GM18499 (cell line): ENCODE data around the gene ARID3C.

Experiments
- ATAC-seq: cut with Tn5 transposase; IDR thresholded peaks from one replicate; pipeline ENCODE4 v1.9.1; 2021; ENCODE audit warnings: moderate number of reproducible peaks; ENCODE audit not compliant: insufficient read depth, unreplicated experiment

ARID3C gene

DNA sequence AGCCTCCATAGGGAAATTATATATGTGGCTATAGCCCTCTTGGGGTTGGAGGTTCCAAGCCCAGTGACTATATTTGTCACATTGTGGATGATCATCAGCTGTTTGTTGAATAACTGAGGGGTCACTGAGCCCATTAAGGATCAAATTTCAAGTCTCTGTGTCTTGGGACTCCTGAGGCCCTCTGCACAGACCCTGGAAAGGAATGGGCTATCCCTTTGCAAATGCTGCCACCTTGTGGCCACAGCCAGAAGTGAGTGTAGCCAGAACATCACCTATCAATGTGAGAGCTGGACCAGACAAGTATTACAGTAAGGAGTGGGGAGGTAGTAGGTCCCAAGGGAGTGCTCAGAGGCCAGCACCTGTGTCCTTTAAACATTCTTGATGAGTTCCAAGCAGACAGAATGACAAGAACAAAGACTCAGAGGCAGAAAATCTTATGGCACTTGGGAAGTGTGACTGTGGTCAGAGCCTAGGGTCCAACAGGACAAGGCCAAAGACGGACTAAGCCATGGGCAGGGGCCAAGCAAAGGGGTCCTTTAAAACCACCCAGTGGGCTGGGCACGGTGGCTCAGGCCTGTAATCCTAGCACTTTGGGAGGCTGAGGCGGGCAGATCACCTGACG lies 25.1 kb downstream of the ARID3C start:
- no peak for ATAC-seq

DNA sequence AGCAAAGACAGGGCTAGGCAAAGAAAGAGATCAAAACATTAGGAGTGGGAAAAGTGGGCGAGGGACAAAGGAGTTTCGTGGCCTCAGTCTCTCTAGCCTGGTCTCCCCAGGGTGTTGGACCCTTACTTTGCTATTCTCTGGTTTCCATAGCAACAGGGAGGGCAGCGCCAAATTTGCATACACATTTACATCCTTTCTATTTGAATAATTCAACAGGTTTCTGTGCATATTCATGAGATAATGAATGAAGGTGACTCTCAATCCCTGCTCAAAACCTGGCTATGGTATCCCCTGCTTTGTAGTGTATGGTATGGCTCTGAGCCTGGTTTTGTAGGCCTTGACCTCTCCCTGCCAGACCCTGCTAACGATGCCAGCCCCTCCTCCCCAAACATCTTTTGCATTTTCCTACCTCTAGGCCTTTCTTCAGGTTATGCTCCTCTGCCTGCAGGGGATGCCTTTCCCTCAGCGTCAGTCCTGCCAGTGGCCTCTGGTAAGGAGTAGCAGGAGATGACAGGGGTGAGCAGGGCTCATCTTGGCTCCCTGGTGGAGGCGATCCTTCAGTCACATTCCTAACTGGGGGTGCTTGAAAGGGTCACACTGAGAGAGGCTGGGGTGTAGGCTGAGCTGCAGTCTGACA lies 26.8 kb downstream of the ARID3C start:
- no peak for ATAC-seq

DNA sequence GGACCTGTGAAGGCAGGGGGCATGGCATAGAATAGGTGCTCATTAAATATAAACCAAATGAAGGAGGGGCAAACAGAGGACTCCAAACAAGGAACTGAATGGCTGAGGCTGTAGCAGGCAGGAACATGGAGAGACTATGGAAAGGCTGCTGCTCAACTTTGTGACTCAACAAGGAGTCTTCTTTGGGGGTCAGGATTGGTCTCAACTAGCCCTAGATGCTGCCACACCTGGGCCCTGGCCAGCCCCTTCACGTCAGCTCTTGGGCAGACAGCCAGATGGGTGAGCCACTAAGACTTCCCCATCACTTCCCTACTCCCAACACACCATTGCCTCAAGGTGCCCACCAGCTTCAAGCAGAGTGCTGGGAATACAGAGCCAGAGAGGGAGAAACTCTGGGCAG lies 28.0 kb downstream of the ARID3C start:
- no peak for ATAC-seq

DNA sequence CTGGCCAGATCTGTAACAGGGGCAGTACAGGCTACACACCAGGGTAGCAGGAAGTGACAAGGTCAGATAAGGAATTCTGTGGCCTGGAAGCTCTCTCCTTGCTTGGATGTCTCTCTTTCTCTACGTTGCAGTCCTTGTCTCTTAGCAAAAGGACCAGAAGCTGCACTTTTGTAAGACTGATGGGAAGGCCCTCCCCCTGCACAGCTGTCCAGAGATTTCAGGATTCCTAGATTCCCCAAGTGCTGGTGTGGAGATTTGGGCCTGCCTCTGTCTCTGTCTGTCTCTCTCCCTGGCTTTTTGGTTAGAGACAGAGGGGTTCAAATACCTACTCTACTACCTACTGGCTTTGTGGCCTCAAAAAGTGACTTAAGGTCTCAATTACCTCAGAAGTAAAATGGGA lies 29.3 kb downstream of the ARID3C start:
- ATAC-seq, result no peak

DNA sequence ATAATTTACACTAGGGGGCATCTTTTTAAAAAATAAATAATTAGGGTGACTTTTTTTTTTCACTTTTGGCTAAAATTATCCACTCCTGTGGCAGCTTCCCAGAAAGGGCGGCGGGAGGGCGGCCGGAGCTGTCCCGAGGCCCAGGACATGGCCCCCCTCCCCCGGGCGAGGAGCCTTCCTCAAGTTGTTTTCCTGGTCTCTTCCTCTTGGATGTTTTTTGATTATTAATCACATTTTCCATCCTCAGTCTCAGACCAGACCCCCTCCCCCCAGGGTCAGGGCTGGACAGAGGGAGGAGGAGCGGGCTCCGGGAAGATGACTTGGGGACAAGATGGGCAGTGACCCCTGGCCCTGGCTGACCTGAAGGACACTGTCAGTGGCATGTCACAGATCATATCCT lies 34.7 kb downstream of the ARID3C start:
- no peak for ATAC-seq

DNA sequence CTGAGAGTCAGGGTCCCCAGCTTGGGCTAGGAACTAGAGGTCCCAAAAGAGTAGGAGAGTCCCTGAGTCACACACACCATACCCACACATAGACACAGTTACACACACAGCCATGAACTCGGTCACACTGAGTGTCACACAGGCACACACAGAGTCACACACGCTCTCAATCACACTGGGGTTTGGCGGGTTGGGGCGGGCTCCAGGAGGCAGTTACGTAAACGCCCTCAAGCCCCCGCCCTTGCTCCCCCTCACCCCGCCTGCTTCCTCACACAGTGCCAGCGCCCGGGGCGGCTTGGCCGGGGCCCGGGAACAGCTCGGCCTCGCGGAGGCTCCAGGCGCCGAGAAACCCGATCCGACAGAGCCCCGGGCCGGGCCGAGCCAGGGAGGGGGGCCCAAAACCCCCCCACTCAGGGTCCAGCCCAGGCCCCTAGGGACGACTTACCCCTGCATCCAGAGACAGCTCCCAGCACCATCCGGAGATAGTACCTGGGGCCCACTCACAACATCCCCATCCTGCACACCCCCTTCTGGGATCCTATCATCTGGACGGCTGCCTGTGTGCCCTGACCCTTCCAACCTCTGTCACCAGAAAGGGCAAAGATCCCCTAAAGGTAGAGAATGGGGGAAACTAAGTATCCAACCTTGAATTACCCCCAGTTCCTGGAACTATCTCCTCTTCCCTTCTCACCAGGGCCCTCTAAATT lies 35.8 kb downstream of the ARID3C start:
- ATAC-seq, result no peak

DNA sequence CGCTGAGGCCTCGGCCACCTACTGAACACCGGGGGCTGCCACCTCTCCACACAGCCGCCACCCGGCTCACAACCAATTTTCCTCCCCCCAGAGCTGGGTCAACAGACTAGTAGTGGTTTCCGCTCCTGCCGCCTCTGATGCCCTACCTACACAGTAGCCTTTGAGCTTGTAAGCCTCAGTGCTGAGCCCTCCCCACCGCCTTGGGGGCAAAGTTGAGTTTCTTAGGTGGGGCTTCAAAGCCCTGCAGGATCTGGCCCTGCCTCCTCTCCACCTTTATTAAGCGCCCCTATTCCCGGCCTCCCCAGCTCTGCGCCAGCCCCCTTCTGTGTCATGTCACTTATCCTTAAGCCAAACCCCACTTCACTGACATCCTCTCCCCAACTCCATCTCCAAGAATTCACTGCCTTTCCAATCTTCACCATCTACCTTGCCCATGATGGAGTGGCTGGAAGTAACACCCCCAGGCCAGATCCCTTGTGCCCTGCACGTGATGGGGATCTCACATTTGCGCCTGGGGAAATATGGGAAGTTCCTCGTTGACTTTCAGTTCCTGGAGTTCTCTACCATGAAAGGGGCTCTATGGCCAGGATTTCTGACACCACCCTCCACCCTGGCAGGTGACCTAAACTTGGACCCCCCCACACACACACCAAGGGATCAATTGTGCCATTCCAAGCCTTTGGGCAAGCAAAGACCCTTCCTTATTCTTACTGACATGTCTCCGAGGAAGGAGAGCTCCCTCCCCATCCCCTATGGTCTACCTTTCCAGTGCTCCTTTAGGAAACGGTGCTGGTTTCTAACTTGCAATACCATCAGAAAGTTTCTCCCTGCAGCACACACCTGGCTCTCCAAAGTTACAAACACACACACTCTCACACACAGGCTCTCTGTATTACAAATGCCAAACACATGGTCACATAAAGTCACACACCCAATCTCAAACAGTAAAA lies 36.7 kb downstream of the ARID3C start:
- no peak for ATAC-seq

DNA sequence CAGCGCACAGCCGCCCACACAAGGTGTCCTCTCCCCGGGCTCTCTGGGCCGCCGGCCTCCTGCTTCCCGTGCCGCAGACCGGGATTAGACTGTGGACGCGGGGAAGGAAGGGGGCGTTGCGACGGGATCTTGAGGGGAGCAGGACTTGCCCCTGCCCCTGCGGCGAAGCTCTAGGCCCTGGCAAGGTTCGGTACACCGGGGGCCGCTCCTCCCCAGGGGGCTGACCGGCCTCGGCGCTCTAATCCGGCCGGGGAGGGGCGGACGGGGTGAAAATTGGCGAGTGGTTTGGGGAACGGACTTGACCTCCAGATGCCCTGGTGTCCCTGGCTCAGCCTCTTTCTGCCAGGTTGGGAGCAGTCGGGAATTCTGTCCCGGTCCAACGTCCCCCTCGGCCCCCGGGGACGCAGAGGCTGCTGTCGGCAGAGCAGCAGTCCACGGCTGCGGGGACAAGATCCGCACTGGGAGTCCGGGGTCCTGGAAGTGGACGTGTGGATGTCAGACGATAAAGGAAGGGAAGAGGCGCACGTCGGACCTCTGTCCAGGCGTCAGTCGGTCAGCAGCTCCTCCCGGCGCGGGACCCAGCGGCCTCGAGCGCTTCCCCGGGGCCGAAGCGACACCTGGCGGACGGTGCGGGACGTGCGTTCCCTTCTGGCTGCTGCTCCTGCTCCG lies 37.5 kb downstream of the ARID3C start:
- no peak for ATAC-seq

DNA sequence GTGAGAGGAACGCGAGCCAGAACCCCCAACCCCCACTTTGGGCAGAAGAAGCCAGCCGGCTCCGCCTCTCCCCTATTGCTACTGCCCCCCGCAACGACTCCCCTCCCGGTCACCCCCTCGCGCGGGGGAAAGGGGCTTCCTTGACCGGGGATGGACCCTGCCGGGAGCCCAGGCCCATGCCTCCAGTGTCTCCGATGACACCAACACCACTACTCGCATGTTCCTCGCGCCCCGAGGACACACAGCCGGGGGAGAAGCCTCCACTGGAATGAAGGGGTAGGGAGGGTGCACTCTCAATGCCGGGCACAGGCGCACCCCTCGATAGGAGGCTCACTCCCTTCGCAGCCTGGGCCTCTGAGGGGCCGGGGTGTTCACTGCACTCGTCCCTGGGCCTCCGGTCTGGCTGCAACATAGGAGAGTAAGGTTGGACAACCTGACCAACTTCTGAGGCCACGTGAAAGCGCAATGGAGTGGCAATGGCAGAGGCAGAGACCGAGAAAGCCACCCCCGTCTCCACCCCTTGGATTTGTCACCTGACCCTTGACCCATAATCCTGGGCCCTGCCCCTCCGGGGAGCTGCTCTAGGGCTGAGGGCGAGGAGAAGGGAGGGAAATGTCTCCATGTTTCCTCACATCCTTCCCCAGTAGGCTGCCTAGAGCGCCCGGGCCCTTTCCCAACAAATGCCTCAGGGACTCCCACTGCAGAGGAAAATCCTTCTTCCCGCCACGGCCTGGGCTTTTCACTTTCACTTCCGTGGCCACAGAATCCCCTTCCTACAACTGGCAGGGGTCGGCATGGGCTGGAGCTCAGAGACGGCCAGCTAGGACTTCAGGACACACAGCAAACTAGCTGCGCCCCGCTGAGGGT lies 38.3 kb downstream of the ARID3C start:
- ATAC-seq, result no peak

DNA sequence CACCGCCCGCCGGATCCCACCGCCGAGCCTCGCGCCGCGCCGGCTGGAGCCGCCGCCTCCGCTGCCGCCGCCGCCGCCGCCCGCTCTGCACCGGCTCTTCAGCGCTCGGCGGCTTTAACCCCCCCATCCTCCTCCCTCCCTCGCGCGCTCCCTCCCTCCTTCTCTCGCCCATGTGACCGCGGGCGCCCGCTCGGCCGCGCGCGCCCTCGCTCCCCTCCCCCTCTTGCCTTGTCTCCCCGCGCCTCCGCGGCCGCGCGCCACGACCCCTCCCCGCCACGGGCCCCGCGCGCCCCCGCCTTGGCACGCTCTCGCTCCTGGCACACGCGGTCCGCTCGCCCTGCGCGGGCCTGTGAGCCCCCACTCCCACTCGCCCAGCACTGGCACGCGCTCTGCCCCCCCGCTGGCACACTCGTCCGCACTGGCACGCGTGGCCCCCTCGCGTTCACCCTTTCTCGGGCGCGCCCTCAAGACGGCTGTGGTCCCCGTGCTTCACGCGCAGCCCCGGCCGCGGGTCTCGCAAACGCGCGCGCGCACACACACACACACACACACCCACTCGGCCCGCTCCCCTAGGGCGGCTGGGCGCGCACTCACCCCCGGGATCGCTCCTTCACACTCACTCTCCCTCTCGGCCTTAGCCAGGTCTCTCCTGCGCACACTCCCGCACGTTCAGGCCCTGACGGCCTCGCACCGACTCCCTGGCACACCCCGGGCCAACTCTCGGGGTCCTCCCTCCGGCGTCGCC lies 39.1 kb downstream of the ARID3C start, which contains the start of gene CNTFR:
CNTFR (minus strand) TSS at position 89 of the 745 bp plus-strand sequence. CDS start 20,743 bp downstream, outside the sequence.
- ATAC-seq, result no peak

DNA sequence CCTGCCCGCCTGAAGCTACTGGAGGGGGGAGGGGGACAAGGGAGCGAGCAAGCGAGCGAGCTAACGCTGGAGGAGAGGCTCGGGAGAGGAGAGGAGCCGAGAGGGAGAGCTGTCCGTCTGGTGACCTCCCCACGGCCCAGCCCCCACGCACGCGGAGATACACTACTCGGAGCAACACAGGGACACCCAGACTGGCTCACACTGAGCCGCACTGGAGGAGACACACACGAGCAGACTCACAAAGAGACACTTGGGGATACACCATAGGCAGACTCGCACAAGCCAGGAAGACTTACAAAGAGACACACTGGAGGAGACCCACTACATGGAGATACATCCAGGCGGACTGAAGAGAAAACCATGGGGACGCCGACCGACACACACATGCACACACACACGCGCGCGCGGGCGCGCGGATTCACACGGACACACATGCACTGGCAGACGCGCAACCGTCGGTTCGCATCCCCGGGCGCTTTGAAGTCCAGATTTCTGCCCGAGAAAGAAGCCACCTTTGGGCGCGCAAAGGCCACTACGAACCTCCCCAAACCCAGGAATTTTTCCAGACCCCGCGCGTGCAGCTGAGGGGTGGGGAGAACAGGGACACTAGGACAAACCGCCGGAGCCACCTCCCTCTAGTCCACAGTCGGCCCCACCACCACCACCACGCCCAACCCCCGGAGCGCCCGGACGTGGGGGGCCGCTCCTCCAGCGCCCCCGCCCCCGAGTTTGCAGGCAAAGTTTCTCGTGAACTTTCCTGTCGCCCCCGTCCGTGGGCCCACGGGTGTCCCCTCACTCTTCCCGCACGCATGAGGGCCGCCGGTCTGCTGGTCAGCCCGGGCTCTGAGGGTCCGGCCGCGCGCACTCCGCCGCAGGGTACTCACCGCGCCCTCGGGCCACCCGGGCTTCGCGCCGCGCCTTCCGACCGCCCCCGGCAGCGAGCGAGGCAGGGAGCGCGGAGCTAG lies 39.9 kb downstream of the ARID3C start:
- no peak for ATAC-seq

DNA sequence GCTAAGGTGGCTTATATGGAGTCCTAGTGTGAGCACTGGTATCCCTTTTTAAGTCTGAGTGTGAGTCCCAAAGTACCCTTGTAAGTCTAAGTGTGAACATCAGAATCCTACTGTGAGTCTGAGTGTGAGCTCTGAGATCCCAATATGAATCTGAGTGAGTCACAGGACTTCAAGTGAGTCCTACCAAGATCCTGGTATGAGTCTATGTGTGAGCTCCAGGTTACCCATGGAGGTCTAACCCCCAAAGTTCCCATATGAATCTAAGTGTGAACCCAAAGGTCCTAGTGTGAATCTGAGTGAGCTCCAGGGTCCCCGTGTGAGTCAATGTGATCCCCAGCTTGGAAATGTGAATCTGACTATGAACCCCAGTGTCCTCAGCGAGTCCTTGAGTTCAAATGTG lies 41.6 kb downstream of the ARID3C start:
- no peak for ATAC-seq

DNA sequence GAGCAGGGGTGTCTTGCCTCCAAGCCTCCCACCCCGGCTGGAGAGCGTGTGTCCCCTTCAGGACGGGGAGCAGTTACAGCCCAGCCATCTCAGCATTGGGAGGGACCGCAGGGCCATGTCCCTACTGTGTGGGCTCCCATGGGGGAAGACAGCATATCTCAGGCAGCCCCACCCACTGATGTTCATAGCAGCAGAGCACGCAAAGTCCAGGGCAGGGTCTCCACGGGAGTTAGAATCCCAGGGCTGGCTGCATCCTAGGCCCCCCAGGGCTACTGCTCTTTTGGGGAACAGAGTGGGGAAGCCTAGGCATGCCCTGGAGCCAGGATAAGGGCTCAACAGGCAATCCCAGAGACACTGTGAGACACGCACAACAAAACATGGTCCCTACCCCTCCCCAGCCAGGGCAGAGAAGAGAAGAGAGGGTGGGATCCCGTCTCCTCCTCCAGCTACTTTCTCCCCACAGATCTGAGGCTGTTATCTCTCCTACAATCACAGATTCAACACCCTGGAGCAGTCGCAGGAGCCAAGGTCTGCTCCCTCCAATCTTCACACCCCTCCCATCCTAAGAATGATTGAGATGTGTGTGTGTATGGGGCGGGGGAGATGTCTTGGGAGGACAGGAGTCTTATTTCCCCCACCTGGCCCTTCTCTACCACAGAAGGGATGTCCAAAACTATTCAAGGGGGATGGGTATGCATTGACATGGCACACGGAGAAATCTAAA lies 42.8 kb downstream of the ARID3C start:
- no peak for ATAC-seq

DNA sequence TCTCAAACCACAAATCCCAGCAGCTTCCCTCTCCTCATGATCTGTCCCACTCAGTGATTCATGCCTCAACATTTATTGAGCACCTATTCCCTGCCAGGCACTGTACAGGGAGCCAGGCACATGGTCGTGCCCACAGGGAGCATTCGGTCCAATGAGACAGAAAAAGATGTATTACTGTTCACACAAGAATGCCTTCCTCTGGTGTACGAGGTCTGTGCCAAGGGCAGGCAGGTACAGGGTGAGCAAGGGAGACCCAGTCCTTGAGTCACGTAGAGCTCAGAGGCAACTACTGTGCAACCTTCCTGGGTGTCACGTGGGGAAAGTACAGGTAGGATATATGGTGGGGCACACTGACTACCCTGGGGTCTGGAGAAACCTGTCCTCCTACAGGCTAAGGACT lies 43.9 kb downstream of the ARID3C start:
- ATAC-seq, result no peak

DNA sequence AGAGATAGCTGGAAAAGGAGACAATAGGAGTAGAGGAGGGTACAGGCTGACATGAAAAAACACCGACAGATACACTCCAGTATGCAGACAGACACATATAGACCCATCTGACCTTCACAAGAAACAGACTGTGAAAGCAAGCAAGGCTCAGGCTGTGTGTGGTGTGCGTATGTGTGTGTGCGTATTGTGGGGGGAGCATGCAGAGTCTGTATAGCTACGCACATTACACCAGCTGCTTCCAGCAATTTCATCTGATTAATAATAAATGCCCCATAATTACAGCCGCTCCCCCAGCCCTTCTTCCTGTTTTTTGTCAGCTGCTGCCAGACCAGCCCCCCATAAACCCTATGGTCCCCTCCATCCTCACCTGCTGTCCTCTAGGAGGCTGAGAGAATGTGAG lies 46.1 kb downstream of the ARID3C start:
- no peak for ATAC-seq

DNA sequence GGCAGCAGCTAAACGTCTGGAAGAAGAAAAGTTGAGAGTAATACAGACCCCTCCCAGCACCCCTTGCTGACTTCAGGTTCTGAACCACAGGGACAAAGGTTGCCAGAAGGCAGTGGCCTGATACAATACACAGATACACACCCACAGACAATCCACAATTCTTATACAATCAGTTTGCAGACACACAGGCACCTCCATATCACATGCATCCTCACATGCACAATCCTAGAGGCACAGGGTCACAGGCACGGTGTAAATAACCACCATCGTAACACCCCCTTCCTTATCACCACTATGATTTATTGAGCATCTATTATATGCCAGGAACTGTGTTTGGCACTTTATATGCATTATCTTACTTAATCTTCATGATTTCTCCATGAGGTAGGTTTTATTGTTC lies 47.5 kb downstream of the ARID3C start:
- no peak for ATAC-seq

DNA sequence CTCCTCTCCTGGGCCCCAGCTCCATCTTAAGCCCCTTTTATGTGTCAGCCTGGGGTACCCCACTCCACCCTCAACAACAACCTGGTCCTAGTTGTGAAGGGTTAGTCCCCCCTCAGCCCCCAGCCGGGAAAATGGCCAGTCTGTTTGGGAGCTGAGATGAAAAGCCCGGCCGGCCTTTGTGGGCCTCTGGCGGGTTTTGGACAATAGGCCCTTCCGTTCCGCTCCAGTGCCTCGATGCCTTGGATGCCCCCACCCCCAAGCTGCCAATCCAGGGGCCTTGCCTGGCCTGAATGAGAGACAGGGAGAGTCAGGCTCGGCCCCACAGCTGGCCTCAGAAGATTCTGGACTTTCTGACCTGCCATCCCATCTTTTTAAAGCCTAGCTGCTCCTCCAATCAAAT lies 48.5 kb downstream of the ARID3C start:
- no peak for ATAC-seq
